Activated B cell treated with CpG ODN at 0.5 μM for 24 hours (primary cell): Measurements from ENCODE around the gene PDE3A. TPM values are rescaled to one million over a fixed set of nuclear protein-coding genes. Genes with fewer than 3 reads are reported as not detected.
"Not testable (repeated sequence)": the region's sequence is repeated elsewhere in the genome, so short reads cannot be mapped to it uniquely, and the experiment has no call there.

Experiments
- ATAC-seq: fragments of 200-7000 bp; cut with Tn5 transposase; one replicate; pipeline ENCODE4 v1.10.0; 2021; ENCODE audit warnings: low read depth, mild to moderate bottlenecking, moderate library complexity
- CTCF ChIA-PET: fragments of 350-600 bp; sonication (Branson Sonifier 250); formaldehyde crosslinking; loops from one replicate; lab custom pipeline; 2021; ENCODE audit warnings: antibody characterized with exemption; lab: Charles Lee
- POLR2A ChIA-PET: fragments of 350-600 bp; sonication (Branson Sonifier 250); formaldehyde crosslinking; loops from one replicate; lab custom pipeline; 2021; ENCODE audit warnings: antibody characterized with exemption; lab: Charles Lee
- DNase-seq: peaks from one replicate; pipeline ENCODE4 v3.0.0; 2022
- H3K27ac Mint-ChIP-seq: one replicate; pipeline ENCODE4 v1.8.0; 2020; ENCODE audit warnings: mixed read lengths
- H3K27me3 Mint-ChIP-seq: one replicate; pipeline ENCODE4 v1.8.0; 2021; ENCODE audit warnings: mixed read lengths
- H3K36me3 Mint-ChIP-seq: one replicate; pipeline ENCODE4 v1.8.0; 2021; ENCODE audit warnings: low read depth, mixed read lengths
- H3K4me1 Mint-ChIP-seq: one replicate; pipeline ENCODE4 v1.8.0; 2021; ENCODE audit warnings: mixed read lengths
- H3K4me3 Mint-ChIP-seq: one replicate; pipeline ENCODE4 v1.8.0; 2020; ENCODE audit warnings: mild to moderate bottlenecking, mixed read lengths
- H3K9me3 Mint-ChIP-seq: one replicate; pipeline ENCODE4 v1.8.0; 2020; ENCODE audit warnings: mixed read lengths
- CTCF ChIP-seq: fragments of 200-600 bp; IDR thresholded peaks from one replicate; pipeline ENCODE4 v1.8.0; 2022; ENCODE audit warnings: antibody characterized with exemption, mild to moderate bottlenecking
- intact Hi-C: fragments of 100-400 bp; cut with micrococcal nuclease; formaldehyde crosslinking; loops from one replicate; pipeline ENCODE4 v1.15.1; 2024
- total RNA-seq: library from RNA; stranded (reverse); gene quantifications from 2 replicates; pipeline ENCODE4 v1.2.3, GENCODE V29; 2022

PDE3A gene
- total RNA-seq, 1 donor from 2014 or later = not detected

- DNase-seq (no peak), ATAC-seq (no peak)
- intact Hi-C loops = no loop called here
- H3K36me3 Mint-ChIP-seq = no peaks in the 10 kb centered on the region
- H3K27me3 Mint-ChIP-seq = no peaks in the 10 kb centered on the region
- H3K4me3 Mint-ChIP-seq = no peak overlapping the region
- H3K4me1 Mint-ChIP-seq = no peaks in the 10 kb centered on the region
- H3K27ac Mint-ChIP-seq = no peak overlapping the region
- no peaks in the 10 kb centered on the region for H3K9me3 Mint-ChIP-seq
- ChIA-PET POLR2A (no interaction called here), CTCF (no interaction called here)
- no peak for TF ChIP-seq CTCF
These were observed 231.4 kb downstream of the PDE3A start for GRCh38 chr12:20599757-20600156.

DNA sequence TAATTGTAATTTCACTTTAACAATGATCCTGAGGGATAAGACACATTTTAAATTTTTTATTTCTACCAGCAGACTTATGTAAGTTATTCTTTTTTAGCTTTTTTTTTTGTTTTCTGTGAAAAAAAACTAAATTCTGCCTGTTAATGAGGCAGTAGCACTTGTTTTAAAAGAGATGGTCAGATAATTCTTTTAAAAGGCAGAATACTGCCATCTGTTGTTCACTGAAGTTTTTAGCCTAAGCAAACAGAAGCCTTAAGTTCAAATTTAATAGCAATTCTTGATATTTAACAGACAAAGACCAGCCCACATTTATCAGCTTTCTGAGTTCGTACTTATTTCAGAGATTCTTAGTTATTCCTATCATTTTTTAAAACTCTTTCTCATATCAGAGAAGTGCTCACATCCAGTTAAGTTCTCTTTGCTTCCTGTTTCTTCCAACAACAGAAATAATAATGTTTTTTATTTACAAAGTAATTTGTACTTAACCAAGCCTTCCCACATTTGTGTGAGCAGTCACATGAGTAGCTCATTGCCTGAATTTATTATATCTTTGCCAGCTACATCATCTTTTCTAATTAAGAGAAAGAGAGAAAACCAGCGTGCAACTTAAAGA, 233.4 kb downstream of the PDE3A start:
- ChIA-PET POLR2A (no interaction called here), CTCF (no interaction called here)
- H3K27ac Mint-ChIP-seq = no peak overlapping the region
- H3K36me3 Mint-ChIP-seq = no peaks in the 10 kb centered on the region
- H3K4me3 Mint-ChIP-seq = no peak overlapping the region
- no peak for TF ChIP-seq CTCF
- no peaks in the 10 kb centered on the region for H3K27me3 Mint-ChIP-seq
- intact Hi-C loops = no loop called here
- no peaks in the 10 kb centered on the region for H3K4me1 Mint-ChIP-seq
- ATAC-seq (no peak), DNase-seq (no peak)
- no peaks in the 10 kb centered on the region for H3K9me3 Mint-ChIP-seq

- no peak for ATAC-seq
- intact Hi-C loops = no loop called here
- no peak for TF ChIP-seq CTCF
- Mint-ChIP-seq H3K27me3 (no peaks in the 10 kb centered on the region), H3K4me1 (no peaks in the 10 kb centered on the region), H3K27ac (no peak overlapping the region), H3K4me3 (no peak overlapping the region), H3K36me3 (no peaks in the 10 kb centered on the region), H3K9me3 (no peaks in the 10 kb centered on the region)
- POLR2A ChIA-PET = no interaction called here
- no peak for DNase-seq
- CTCF ChIA-PET = no interaction called here
These were observed 234.5 kb downstream of the PDE3A start for GRCh38 chr12:20602641-20603391.

DNA sequence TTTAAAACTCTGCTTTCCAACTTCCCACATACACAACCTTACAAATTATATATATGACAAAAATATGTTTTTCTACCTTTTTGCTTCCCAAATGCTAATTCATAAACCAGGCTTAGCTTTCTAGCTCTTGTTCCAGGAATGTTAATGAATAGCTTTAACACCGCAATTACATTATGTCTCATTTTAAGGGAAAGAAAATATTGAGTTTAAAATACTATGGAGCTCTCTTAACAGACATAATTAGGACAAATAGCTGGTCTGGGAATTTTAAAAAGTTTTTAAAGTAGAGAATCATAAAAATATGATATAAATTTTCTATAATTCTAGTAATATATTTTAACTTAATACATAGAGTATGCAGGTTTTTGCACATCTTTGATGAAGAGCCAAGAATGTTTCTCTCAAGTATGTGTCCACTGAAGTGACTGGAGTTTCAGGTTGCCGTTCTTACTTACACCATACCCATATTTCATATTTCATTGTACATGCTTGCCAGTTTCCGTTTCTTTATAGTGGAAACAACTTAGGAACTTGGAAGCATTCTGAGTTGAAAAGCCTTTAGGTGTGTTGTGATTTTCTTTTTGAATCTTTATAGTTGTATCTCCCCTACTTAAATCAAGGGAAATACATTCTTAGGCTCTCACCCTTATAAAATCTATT, 236.2 kb downstream of the PDE3A start:
- intact Hi-C loops = no loop called here
- no peak for DNase-seq
- POLR2A ChIA-PET = no interaction called here
- CTCF ChIA-PET = no interaction called here
- ATAC-seq = no peak
- Mint-ChIP-seq H3K4me3 (no peak overlapping the region), H3K4me1 (no peaks in the 10 kb centered on the region), H3K36me3 (no peaks in the 10 kb centered on the region), H3K27me3 (no peaks in the 10 kb centered on the region), H3K27ac (no peak overlapping the region), H3K9me3 (no peaks in the 10 kb centered on the region)
- no peak for TF ChIP-seq CTCF

- not testable (repeated sequence) for ATAC-seq
These were observed 246.7 kb downstream of the PDE3A start for GRCh38 chr12:20615020-20615419.

More at GRCh38 chr12:20615020-20615419, 246.7 kb downstream of the PDE3A start:
- H3K4me3 Mint-ChIP-seq, CTCF ChIA-PET, H3K9me3 Mint-ChIP-seq, POLR2A ChIA-PET, H3K27ac Mint-ChIP-seq, DNase-seq, H3K4me1 Mint-ChIP-seq, H3K27me3 Mint-ChIP-seq, intact Hi-C loops, H3K36me3 Mint-ChIP-seq: not testable (repeated sequence)
